Tibial nerve (tissue), 4 donors: ENCODE data around the gene EFNA4. TPM values are rescaled to one million over a fixed set of nuclear protein-coding genes. Genes with fewer than 3 reads are reported as not detected.

Source experiments
- DNase-seq, 2 donors: peaks; one replicate each; pipeline ENCODE4 v3.0.0-alpha.2; 2019; ENCODE audit warnings: low spot score in 2 of 2
- H3K27ac ChIP-seq, 4 donors: fragments of 200-600 bp; sonication (generic) in 3 of 4; one replicate each; pipeline ENCODE4 v1.5.1; 2017 to 2019; ENCODE audit warnings: mild to moderate bottlenecking in 1 of 4
- H3K27me3 ChIP-seq, 2 donors: fragments of 200-600 bp; sonication (generic) in 1 of 2; one replicate each; pipeline versions ENCODE4 v1.5.1 to v1.6.0; 2017 to 2019
- H3K36me3 ChIP-seq, 3 donors: fragments of 200-600 bp; sonication (generic); one replicate each; pipeline ENCODE4 v1.5.1; 2018 to 2019
- H3K4me1 ChIP-seq, 4 donors: fragments of 200-600 bp; sonication (generic) in 3 of 4; one replicate each; pipeline ENCODE4 v1.5.1; 2017 to 2019
- H3K4me3 ChIP-seq, 4 donors: fragments of 200-600 bp; sonication (generic) in 3 of 4; one replicate each; pipeline ENCODE4 v1.5.1; 2017 to 2019; ENCODE audit warnings: mild to moderate bottlenecking in 1 of 4, moderate library complexity in 1 of 4
- H3K9me3 ChIP-seq, 4 donors: fragments of 200-600 bp; sonication (generic) in 3 of 4; one replicate each; pipeline ENCODE4 v1.5.1; 2017 to 2019
- CTCF ChIP-seq, 5 experiments: fragments of 200-600 bp in 3 of 5; fragments of 450-650 bp in 2 of 5; sonication (generic) in 3 of 5; IDR thresholded peaks; one replicate each; pipeline ENCODE4 v1.5.1; 2016 to 2019; ENCODE audit warnings: antibody characterized with exemption in 5 of 5, mild to moderate bottlenecking in 3 of 5, moderate library complexity in 2 of 5
- EP300 ChIP-seq, 2 donors: sonication (generic); formaldehyde crosslinking; IDR thresholded peaks; one replicate each; pipeline ENCODE4 v1.6.1; 2017; ENCODE audit warnings: antibody characterized with exemption in 2 of 2, mild to moderate bottlenecking in 1 of 2
- POLR2A ChIP-seq, 2 donors: fragments of 450-650 bp; IDR thresholded peaks; one replicate each; pipeline ENCODE4 v1.6.1; 2017; ENCODE audit warnings: antibody characterized with exemption in 2 of 2, mild to moderate bottlenecking in 2 of 2, moderate library complexity in 2 of 2
- WGBS, 2 donors: methylation state at CpG; one replicate each; pipeline ENCODE4 v1.1.5; 2018; 5-methylcytosine and 5-hydroxymethylcytosine counted together
- total RNA-seq, 4 donors: library from RNA; depleted of rRNA; stranded (reverse); fragments of >200 nt; gene quantifications; one replicate each; pipeline ENCODE4 v1.1.0, GENCODE V29; 2016

The EFNA4 gene
- total RNA-seq, 4 donors from 2014 or later, result 0.87 to 4.2 (median 1.8) TPM

DNA sequence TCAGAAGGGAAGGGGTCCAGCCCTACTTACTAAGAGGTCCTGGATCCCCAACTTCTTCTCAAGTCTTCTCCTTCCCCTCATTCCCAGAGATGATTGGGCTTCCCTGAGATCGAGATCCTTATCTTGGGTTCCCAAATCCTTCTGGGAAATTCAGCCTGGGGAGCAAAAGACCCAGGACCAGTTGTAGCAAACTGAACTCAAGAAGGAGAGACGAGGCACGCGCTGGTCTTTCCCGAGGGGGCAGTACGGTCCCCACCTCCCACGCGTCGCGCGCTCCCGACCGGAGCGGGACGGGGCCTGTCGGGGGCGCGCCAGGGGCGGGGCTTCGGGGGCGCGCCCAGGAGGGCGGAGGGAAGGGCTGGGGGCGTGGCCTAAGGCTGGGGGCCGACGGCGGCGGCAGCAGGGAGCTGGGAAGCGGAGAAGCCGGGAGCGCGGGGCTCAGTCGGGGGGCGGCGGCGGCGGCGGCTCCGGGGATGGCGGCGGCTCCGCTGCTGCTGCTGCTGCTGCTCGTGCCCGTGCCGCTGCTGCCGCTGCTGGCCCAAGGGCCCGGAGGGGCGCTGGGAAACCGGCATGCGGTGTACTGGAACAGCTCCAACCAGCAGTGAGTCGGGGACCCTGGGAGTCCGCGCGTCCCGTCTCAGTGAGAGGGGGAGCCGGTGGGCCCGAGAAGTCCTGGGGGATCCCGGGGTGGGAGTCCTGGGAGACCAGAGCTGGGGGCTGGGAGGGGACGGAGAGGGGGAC lies 15.1 kb downstream of the EFNA4 start, which contains the start of gene EFNA3:
TSS of gene EFNA3 (plus strand) at position 369 of the 741 bp plus-strand sequence. CDS start at position 474, 105 bp downstream.
- peak; percentile 44 to 62 for DNase-seq
- 1 to 3% methylated on average over 10 to 34 of the region's 59 CpGs for WGBS, 2 donors
- no peak for TF ChIP-seq POLR2A (IDR thresholded peaks at IDR 0.05)
- TF ChIP-seq EP300 (IDR thresholded peaks at IDR 0.05), result no peak
- TF ChIP-seq CTCF (IDR thresholded peaks at IDR 0.05), result peak in 1 of 5 experiments; percentile 12
- Histone ChIP-seq H3K4me1 (peaks cover 4 to 52% (median 41%) of the 10 kb centered on the region in 4 donors), H3K9me3 (no peaks in the 10 kb centered on the region), H3K27ac (no peak within 1 kb of the TSS), H3K36me3 (no peaks in the 10 kb centered on the region), H3K27me3 (peaks cover 0 to 48% of the 10 kb centered on the region in 2 donors), H3K4me3 (peak within 1 kb of the TSS; percentile 22 to 53 (median 32))

DNA sequence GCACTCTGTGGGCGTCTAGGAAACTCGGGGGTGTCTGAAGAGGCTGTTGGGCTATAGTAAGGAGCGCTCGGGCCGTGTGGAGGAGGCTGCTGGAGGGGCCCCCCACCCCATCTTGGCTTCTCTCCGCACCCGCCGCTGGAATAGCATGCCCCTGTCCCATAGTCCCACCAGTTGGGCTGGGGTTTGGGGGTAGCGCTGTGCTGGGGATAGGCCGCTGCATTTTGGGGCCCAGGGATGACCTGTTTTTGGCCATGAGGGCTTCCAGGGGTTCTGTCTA lies 15.6 kb downstream of the EFNA4 start:
- Histone ChIP-seq H3K36me3 (no peaks in the 10 kb centered on the region), H3K4me1 (peaks cover 4 to 55% (median 41%) of the 10 kb centered on the region in 4 donors), H3K27ac (no peak overlapping the region), H3K4me3 (peak overlapping the region; percentile 22 to 53 (median 32)), H3K27me3 (peaks cover 0 to 53% of the 10 kb centered on the region in 2 donors), H3K9me3 (no peaks in the 10 kb centered on the region)
- 0 to 4% methylated on average over 2 to 9 of the region's 10 CpGs for WGBS, 2 donors
- no peak for DNase-seq
- no peak for TF ChIP-seq EP300 (IDR thresholded peaks at IDR 0.05)
- no peak for TF ChIP-seq POLR2A (IDR thresholded peaks at IDR 0.05)
- TF ChIP-seq CTCF (IDR thresholded peaks at IDR 0.05), result no peak

- Histone ChIP-seq H3K4me3 (peak overlapping the region in 1 of 4 donors; percentile 53), H3K27ac (no peak overlapping the region), H3K36me3 (no peaks in the 10 kb centered on the region), H3K27me3 (peaks cover 0 to 57% of the 10 kb centered on the region in 2 donors), H3K4me1 (peaks cover 4 to 60% (median 44%) of the 10 kb centered on the region in 4 donors), H3K9me3 (no peaks in the 10 kb centered on the region)
- WGBS, 2 donors, result 2 to 3% methylated on average over 19 to 59 of the region's 67 CpGs
- no peak for DNase-seq
- TF ChIP-seq POLR2A (IDR thresholded peaks at IDR 0.05) (no peak), EP300 (IDR thresholded peaks at IDR 0.05) (no peak), CTCF (IDR thresholded peaks at IDR 0.05) (no peak)
Observed at GRCh38 chr1:155079487-155080311, 16.2 kb downstream of the EFNA4 start.

DNA sequence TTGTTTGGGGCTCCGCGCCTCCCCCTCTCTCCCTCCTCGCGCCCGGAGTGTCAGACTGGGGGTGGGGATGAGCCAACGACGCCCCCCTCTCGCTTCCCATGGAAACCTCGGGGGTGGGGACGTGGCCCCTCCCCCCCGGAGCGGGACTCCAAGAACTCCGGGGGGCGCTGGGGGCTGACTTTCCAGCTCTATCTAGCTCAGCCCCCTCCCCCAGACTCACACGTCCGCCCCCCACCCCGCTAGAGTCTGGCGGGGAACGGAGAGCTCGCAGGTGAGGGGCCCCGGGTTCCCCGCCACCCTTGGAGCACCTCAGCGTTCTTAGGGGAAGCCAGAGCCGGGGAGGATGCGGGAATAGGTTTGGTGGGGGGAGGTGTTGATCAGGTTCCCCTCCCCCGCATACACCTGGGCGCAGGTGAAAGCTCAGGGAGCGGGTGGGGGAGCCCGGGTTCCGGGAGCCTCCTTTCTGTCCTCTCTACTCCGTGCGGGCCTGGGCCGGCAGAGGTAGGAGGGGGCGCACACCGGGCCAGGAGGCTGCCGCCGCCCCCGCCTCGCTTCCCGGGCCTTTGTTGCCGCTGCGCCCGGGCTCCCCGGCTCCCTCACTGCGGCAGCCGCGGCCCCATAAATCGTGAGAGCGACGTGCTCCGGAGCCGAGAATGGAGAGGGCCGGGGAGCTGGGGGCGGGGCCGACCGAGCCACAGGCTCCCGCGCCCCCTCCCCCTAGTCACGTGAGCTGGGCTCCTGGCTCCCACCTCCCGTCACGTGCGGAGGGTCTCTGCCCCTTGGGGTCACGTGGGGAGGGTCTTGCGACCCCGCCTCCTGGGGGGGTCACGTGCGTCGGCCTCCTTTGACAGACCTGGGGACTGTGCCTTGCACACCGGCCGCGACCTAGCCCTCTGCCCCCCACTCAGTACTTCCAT lies 17.0 kb downstream of the EFNA4 start:
- Histone ChIP-seq H3K9me3 (no peaks in the 10 kb centered on the region), H3K36me3 (no peaks in the 10 kb centered on the region), H3K4me3 (peak overlapping the region in 2 of 4 donors; percentile 9 to 28), H3K4me1 (peaks cover 4 to 62% (median 47%) of the 10 kb centered on the region in 4 donors), H3K27ac (no peak overlapping the region), H3K27me3 (peaks cover 0 to 57% of the 10 kb centered on the region in 2 donors)
- no peak for TF ChIP-seq POLR2A (IDR thresholded peaks at IDR 0.05)
- no peak for TF ChIP-seq CTCF (IDR thresholded peaks at IDR 0.05)
- no peak for TF ChIP-seq EP300 (IDR thresholded peaks at IDR 0.05)
- DNase-seq, result no peak
- 0% methylated on average over 41 to 50 of the region's 71 CpGs for WGBS, 2 donors
